GM19099 (cell line): ENCODE results near the gene USH2A.

ENCODE experiments used
- POLR2A ChIP-seq: IDR thresholded peaks from 3 replicates; pipeline ENCODE4 v1.6.1; 2011; ENCODE audit warnings: low read depth; ENCODE audit not compliant: insufficient read length; ENCODE audit errors: extremely low read depth

Gene USH2A

GRCh38 chr1:215647738-215648137 lies 775.5 kb downstream of the USH2A start:
- TF ChIP-seq POLR2A: no peak

- no peak for TF ChIP-seq POLR2A
These were observed 777.4 kb downstream of the USH2A start for GRCh38 chr1:215645861-215646260.

- no peak for TF ChIP-seq POLR2A
These were observed 778.1 kb downstream of the USH2A start for GRCh38 chr1:215645182-215645581.

- TF ChIP-seq POLR2A: no peak
These were observed 779.5 kb downstream of the USH2A start for GRCh38 chr1:215643592-215644321.

- no peak for TF ChIP-seq POLR2A
These were observed 782.7 kb downstream of the USH2A start for GRCh38 chr1:215640429-215641148.

GRCh38 chr1:215637041-215637573 lies 786.1 kb downstream of the USH2A start:
- TF ChIP-seq POLR2A: no peak

GRCh38 chr1:215636258-215636965 lies 786.8 kb downstream of the USH2A start:
- no peak for TF ChIP-seq POLR2A

- TF ChIP-seq POLR2A: no peak
These were observed 787.4 kb downstream of the USH2A start for GRCh38 chr1:215635827-215636226.

GRCh38 chr1:215631489-215631888 lies 791.8 kb downstream of the USH2A start:
- TF ChIP-seq POLR2A: no peak

- TF ChIP-seq POLR2A: no peak
These were observed 792.2 kb downstream of the USH2A start for GRCh38 chr1:215631040-215631439.

- no peak for TF ChIP-seq POLR2A
These were observed 797.3 kb downstream of the USH2A start for GRCh38 chr1:215625949-215626348.

- TF ChIP-seq POLR2A: no peak
These were observed 800.1 kb downstream of the USH2A start for GRCh38 chr1:215623162-215623561.

GRCh38 chr1:215617979-215618378 lies 805.3 kb downstream of the USH2A start:
- no peak for TF ChIP-seq POLR2A

- TF ChIP-seq POLR2A: no peak
These were observed 810.9 kb downstream of the USH2A start for GRCh38 chr1:215612391-215612790.

GRCh38 chr1:215608646-215609045 lies 814.6 kb downstream of the USH2A start:
- no peak for TF ChIP-seq POLR2A
